Nephron (organoid): ENCODE measurements around the gene FAM3A.

ENCODE experiments used
- H3K27ac Mint-ChIP-seq, 3 experiments: 2 replicates each; pipeline ENCODE4 v1.8.0; 2020; ENCODE audit warnings: mixed read lengths in 3 of 3, mild to moderate bottlenecking in 2 of 3, moderate library complexity in 1 of 3
- H3K27me3 Mint-ChIP-seq: 2 replicates; pipeline ENCODE4 v1.8.0; 2021; ENCODE audit warnings: low read depth, mild to moderate bottlenecking, moderate library complexity, mixed read lengths
- H3K36me3 Mint-ChIP-seq: 2 replicates; pipeline ENCODE4 v1.8.0; 2020; ENCODE audit warnings: low read depth, mixed read lengths
- H3K4me1 Mint-ChIP-seq: 2 replicates; pipeline ENCODE4 v1.8.0; 2020; ENCODE audit warnings: mixed read lengths
- H3K4me3 Mint-ChIP-seq, 3 experiments: 2 replicates each; pipeline ENCODE4 v1.8.0; 2020; ENCODE audit warnings: mild to moderate bottlenecking in 3 of 3, mixed read lengths in 3 of 3, moderate library complexity in 2 of 3
- H3K9me3 Mint-ChIP-seq: 2 replicates; pipeline ENCODE4 v1.8.0; 2020; ENCODE audit warnings: mixed read lengths
- TF ChIP-seq, protein P1 (sequence below), 3 experiments: fragments of 200-600 bp; sonication (generic); IDR thresholded peaks; one replicate each; pipeline ENCODE4 v1.5.0; 2021; ENCODE audit warnings: antibody characterized with exemption in 3 of 3; ENCODE audit not compliant: unreplicated experiment in 3 of 3

FAM3A gene

DNA sequence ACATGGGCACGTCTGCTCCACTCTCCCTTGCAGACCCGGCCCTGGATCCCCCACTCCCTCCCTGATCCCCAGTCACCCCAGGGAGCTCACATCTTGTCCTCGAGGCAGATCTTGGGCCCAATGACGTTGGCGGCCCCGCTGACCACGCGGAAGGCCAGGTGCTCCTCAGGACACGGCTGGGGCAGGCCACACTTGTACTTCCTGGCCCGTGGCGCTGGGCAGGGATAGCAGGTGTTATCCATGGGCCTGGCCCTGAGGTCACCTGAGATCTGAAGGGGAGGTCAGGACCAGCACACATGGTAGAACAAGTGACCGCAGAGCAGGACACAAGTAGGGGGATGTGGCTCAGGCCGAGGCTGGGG lies 7.7 kb downstream of the FAM3A start:
- H3K9me3 Mint-ChIP-seq, result peaks cover 18% of the 10 kb centered on the region

DNA sequence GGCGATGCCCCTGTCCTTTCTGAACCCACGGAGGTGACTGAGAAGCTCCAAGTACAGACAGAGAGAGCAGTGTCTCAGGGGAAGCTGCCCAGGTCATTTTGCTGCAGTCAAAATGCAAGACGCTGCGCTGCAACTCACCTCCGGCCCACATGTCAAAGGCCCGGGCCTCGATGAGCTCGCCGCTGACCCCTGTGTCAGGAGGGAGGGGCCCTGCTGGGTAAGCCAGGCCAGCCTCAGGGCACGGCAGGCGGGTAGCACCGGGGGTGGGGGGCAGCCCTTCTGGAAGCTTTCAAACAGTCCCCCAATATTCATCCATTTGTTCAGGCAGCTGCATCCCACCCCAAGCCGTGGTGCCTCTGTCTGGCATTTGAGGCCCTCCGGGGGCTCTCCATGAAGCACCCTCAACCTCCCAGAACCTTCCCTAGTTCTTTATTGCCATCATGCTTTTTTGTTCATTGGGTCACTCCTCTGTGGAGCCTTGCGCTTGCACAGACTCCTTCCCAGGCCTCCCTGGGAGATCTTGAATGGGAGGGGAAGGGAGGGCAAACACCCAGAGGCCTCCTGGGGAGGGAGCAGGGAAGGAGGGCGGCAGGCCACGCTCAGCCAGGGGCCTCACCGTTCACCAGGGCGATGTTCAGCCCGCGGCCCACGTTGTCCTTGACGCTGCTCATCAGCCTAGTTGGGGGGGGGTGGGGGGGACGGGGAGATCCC lies 8.2 kb downstream of the FAM3A start:
- TF ChIP-seq, protein P1, sequence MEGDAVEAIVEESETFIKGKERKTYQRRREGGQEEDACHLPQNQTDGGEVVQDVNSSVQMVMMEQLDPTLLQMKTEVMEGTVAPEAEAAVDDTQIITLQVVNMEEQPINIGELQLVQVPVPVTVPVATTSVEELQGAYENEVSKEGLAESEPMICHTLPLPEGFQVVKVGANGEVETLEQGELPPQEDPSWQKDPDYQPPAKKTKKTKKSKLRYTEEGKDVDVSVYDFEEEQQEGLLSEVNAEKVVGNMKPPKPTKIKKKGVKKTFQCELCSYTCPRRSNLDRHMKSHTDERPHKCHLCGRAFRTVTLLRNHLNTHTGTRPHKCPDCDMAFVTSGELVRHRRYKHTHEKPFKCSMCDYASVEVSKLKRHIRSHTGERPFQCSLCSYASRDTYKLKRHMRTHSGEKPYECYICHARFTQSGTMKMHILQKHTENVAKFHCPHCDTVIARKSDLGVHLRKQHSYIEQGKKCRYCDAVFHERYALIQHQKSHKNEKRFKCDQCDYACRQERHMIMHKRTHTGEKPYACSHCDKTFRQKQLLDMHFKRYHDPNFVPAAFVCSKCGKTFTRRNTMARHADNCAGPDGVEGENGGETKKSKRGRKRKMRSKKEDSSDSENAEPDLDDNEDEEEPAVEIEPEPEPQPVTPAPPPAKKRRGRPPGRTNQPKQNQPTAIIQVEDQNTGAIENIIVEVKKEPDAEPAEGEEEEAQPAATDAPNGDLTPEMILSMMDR (IDR thresholded peaks at IDR 0.05; ENCODE audit: unreplicated experiment in 3 of 3), result no peak
- Mint-ChIP-seq H3K36me3 (peaks cover 31% of the 10 kb centered on the region), H3K9me3 (peaks cover 18% of the 10 kb centered on the region), H3K27ac (no peak overlapping the region), H3K4me3 (no peak overlapping the region), H3K4me1 (no peaks in the 10 kb centered on the region), H3K27me3 (peaks cover 3% of the 10 kb centered on the region)

More for the DNA sequence above, 7.7 kb downstream of the FAM3A start:
- H3K36me3 Mint-ChIP-seq, result peaks cover 31% of the 10 kb centered on the region
- no peak overlapping the region for H3K27ac Mint-ChIP-seq
- peaks cover 3% of the 10 kb centered on the region for H3K27me3 Mint-ChIP-seq
- TF ChIP-seq, protein P1 (IDR thresholded peaks at IDR 0.05; ENCODE audit: unreplicated experiment in 3 of 3), result no peak
- H3K4me1 Mint-ChIP-seq, result no peaks in the 10 kb centered on the region
- H3K4me3 Mint-ChIP-seq, result no peak overlapping the region

DNA sequence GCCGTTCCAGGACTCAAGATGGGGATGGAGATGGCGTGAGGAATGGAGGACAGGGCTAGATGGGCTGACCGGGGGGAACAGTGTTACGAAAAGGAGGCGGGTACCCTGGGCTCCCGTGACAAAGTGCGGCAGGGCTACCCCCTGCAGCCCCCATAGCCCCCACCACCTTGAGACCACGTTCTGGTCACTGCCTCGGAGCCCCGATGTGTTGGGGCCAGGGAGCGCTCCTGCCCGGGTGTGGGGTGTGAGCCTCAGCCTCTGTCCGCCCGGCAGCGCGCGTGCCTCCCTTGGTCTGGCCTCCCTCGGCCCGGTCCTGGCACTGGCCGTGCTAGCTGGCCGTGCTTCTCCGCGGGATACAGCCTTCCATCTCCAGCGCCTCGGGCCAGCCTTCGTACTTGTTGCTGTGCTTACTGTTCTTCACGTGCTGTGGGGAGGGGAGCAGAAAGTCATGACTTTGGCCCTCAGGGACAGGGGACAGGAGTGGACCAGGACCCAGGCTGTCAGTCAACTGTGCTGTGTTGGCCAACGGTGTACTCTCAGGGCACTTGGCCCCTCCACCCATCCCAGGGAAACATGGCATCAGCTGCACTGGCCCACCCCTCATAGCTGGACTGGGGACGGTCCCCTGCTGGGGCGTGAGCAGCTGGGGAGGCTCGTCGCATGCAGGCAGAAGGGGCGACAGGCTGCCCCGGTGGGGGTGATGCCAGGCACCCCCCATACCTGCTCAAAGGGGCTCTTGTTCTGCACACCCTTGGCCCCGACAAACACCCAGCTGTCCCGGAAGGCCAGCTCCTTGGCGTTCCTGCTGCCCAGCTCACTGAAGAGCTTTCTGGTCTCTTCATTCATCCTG lies 9.3 kb downstream of the FAM3A start:
- no peak overlapping the region for H3K27ac Mint-ChIP-seq
- H3K36me3 Mint-ChIP-seq, result peaks cover 31% of the 10 kb centered on the region
- TF ChIP-seq, protein P1 (IDR thresholded peaks at IDR 0.05; ENCODE audit: unreplicated experiment in 3 of 3), result no peak
- H3K4me1 Mint-ChIP-seq, result no peaks in the 10 kb centered on the region
- peaks cover 18% of the 10 kb centered on the region for H3K9me3 Mint-ChIP-seq
- peaks cover 3% of the 10 kb centered on the region for H3K27me3 Mint-ChIP-seq
- H3K4me3 Mint-ChIP-seq, result no peak overlapping the region

DNA sequence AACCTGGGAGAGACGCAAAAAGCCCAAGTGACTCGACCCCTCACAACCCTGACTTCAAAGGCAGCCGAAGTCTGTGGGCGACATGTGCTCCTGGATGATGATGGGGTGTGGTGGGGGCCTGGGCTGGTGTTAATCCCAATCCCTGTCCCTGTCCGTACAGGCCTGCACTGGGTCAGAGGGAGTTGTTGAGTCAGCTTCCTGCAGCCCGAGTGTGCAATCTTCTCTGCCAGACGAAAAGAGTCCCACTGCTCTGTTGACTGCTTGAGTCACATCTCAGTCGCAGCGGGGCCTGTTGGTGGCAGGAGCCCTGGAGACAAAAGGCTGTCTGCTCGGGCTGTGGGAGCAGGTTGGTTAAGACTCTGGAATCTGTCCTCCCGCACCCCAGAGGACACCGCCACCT lies 10.3 kb downstream of the FAM3A start:
- Mint-ChIP-seq H3K9me3 (peaks cover 16% of the 10 kb centered on the region), H3K27me3 (peaks cover 3% of the 10 kb centered on the region), H3K36me3 (peaks cover 26% of the 10 kb centered on the region), H3K4me1 (no peaks in the 10 kb centered on the region), H3K27ac (no peak overlapping the region), H3K4me3 (no peak overlapping the region)
- TF ChIP-seq, protein P1 (IDR thresholded peaks at IDR 0.05; ENCODE audit: unreplicated experiment in 3 of 3), result no peak

DNA sequence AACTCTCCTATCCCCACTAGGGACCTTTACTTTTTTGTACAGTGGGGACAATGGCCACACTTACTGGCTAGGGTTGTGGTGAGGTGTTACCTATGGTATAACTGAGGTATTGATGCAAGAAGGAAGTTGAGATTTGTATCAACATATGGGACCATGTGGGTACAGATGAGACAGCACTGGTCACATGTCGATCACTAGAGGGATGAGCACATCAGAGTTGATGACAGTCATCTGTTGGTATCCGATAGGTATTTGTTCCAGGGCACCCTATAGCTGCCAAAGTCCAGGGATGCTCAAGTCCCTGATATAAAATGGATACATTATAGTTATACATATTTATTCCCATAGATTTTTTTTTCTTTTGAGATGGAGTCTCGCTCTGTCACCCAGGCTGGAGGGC lies 13.0 kb downstream of the FAM3A start:
- Mint-ChIP-seq H3K27me3 (no peaks in the 10 kb centered on the region), H3K9me3 (peaks cover 9% of the 10 kb centered on the region), H3K4me3 (no peak overlapping the region), H3K36me3 (peaks cover 10% of the 10 kb centered on the region), H3K4me1 (no peaks in the 10 kb centered on the region), H3K27ac (no peak overlapping the region)
- TF ChIP-seq, protein P1 (IDR thresholded peaks at IDR 0.05; ENCODE audit: unreplicated experiment in 3 of 3), result no peak
